Measurements from ENCODE around the gene NEBL. TPM values are rescaled to one million over a fixed set of nuclear protein-coding genes. Genes with fewer than 3 reads are reported as not detected.
A peak's percentile ranks its signal among the peaks of the same experiment; 100 is the strongest.

Gene NEBL
- total RNA-seq, 1 donor: under 0.01 TPM

DNA sequence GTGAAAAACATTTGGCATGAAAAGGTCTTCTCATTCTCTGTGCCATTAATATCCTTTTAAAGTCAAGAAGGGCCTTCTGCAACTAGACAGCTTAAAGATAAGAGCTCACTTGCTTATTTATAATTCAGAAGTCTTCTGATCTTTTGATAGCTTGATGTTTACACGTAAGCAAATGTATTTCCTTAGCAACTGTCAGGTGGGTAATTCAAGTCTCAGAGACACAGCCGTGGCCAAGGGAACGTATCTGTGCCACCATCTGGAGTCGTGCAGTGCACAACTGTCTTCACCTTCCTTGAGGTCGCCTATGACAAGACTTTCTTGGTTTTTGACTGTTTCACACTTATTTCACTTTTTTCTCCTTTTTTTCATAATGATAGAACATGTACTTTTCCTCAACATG, 4.0 kb upstream of the NEBL start:
- TF ChIP-seq, protein P1, sequence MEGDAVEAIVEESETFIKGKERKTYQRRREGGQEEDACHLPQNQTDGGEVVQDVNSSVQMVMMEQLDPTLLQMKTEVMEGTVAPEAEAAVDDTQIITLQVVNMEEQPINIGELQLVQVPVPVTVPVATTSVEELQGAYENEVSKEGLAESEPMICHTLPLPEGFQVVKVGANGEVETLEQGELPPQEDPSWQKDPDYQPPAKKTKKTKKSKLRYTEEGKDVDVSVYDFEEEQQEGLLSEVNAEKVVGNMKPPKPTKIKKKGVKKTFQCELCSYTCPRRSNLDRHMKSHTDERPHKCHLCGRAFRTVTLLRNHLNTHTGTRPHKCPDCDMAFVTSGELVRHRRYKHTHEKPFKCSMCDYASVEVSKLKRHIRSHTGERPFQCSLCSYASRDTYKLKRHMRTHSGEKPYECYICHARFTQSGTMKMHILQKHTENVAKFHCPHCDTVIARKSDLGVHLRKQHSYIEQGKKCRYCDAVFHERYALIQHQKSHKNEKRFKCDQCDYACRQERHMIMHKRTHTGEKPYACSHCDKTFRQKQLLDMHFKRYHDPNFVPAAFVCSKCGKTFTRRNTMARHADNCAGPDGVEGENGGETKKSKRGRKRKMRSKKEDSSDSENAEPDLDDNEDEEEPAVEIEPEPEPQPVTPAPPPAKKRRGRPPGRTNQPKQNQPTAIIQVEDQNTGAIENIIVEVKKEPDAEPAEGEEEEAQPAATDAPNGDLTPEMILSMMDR (IDR thresholded peaks at IDR 0.05; ENCODE audit: insufficient read depth, low read depth, low read length): no peak
- H3K4me3 ChIP-seq (ENCODE audit: low read depth, low read length): no peak overlapping the region
- DNase-seq (ENCODE audit: low read depth): no peak

DNA sequence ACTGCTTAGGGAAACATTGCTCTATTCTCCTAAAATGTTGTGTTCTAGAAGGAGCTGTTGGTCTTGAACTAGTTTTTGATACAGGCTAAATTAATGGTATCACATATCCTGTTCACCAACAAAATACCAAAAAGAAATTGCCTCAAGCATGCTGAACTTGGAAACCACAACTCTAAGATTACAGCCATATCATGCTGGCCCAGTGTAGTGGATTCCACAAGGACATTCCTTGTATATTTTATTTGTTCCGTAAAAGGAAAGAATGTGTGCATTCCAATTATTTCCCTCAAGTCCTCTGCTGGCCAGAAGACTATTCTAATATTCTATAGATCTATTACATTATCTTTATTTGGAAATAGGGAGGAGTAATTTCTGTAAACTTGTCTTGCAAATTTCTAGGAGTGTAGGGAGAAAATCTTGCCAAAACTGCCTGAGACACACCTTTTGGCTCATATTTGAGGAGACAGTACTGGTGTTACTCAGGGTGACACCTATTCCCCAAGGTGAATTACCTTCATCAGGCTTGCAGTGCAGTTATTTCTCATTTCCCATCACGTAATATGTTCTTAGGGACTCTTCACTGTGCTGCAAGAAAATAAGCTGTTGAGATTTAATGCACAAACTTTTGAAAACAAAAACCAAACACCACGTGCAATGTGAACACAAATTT, 1.9 kb upstream of the NEBL start:
- TF ChIP-seq, protein P1 (IDR thresholded peaks at IDR 0.05; ENCODE audit: insufficient read depth, low read depth, low read length): no peak
- no peak overlapping the region for H3K4me3 ChIP-seq (ENCODE audit: low read depth, low read length)
- DNase-seq (ENCODE audit: low read depth): peak; percentile 13

DNA sequence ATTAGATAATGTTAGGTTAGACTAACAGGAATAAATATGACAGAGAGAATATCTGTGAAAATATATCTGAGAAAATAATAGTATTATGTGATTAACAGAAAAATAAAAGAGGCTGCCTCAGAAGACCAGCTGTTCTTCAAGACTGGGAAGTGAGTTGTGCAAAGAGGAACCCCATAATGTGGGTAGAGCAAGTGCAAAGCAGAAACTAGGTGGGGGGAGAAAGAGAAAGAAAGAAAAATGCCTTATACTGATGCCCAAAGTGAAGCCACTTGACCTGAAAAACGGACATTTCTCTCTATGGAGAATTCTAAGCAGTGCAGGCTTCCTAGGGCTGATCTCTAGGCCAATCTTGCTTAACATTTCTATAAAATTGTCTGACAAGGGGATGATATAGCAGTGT, 3.8 kb downstream of the NEBL start:
- TF ChIP-seq, protein P1 (IDR thresholded peaks at IDR 0.05; ENCODE audit: insufficient read depth, low read depth, low read length): no peak
- no peak overlapping the region for H3K4me3 ChIP-seq (ENCODE audit: low read depth, low read length)
- DNase-seq (ENCODE audit: low read depth): no peak

DNA sequence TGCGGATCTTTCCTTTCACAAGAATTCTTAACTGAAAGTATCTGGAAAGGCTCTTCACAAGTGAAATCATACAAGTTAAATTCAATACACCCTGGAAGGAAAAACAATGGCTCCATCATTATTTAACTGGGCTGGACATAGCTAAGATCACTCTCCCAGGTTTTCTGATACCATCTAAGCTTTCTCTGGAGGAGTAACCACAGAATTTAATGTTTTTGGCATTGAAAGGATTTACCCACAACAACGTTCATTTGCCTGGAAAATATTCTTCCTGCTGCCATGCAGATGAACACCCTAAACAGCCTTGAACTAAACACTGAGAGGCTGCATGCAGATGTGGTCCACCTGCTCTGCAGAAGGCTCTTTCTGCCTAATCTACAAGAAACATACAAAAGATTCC, 4.3 kb downstream of the NEBL start:
- no peak overlapping the region for H3K4me3 ChIP-seq (ENCODE audit: low read depth, low read length)
- peak; percentile 21 for DNase-seq (ENCODE audit: low read depth)
- TF ChIP-seq, protein P1 (IDR thresholded peaks at IDR 0.05; ENCODE audit: insufficient read depth, low read depth, low read length): no peak

DNA sequence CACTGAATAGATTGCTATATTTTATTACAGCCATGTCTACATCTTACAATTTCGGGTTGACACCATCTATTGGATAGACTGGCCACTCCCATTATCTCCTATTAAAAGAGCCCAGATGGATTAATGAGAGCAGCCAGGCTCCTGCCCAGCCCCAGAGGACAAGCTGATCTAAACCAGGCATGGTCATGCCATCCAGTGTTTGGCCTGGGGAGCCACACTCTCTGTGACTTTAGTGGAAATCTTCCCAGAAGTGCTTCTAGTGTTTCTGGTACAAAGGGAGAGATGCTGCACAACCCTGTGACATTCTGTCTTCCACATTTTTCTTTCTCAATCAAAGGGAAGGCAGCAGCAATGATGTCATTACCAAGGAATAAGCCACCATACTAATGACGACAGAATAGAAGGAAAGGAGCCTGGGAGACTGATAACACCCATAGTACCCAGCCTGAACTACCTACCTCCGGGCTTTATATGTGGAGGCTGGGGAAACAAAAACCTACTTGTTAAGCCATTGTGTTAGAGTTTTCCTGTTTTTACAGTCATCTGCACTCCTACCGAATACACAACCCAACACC, 5.0 kb downstream of the NEBL start:
- DNase-seq (ENCODE audit: low read depth): no peak
- TF ChIP-seq, protein P1 (IDR thresholded peaks at IDR 0.05; ENCODE audit: insufficient read depth, low read depth, low read length): no peak

DNA sequence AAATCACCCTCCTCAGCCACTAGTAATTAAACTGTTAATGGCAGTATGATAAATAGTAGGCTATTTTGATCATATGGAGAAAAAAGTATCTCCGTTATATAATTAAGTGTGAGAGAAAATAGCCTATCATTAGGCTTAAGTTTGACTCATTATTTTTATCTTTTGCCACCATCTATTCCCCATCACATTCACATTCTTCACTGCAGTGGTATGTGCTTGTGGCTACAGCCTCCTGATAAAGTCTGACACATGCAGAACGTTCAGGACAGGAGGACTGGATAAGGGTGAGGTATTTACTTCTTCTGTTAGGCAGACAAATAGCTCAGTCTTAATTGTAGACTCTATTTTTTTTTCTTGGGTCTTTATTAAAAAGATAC, 5.8 kb downstream of the NEBL start:
- TF ChIP-seq, protein P1 (IDR thresholded peaks at IDR 0.05; ENCODE audit: insufficient read depth, low read depth, low read length): no peak
- no peak overlapping the region for H3K4me3 ChIP-seq (ENCODE audit: low read depth, low read length)
- peak; percentile 74 for DNase-seq (ENCODE audit: low read depth)

More for the DNA sequence above, 5.0 kb downstream of the NEBL start:
- no peak overlapping the region for H3K4me3 ChIP-seq (ENCODE audit: low read depth, low read length)

Measured in fibroblast of villous mesenchyme (primary cell).